Activated T-helper 2 cell treated with anti-CD3 and anti-CD28 coated beads, Interferon-gamma antibody, Interleukin-2, Interleukin-4, amounts not matched to agents 10 μg/mL and 5 μg/mL and 100 μg/mL, durations not matched to agents 14 hours and 24 hours and 36 hours (primary cell): ENCODE results near the gene PTPRC. TPM values are rescaled to one million over a fixed set of nuclear protein-coding genes. Genes with fewer than 3 reads are reported as not detected.

Source experiments
- DNase-seq: peaks from one replicate; pipeline ENCODE4 v3.0.0; 2021; ENCODE audit warnings: low spot score
- H3K27ac Mint-ChIP-seq: one replicate; pipeline ENCODE4 v1.8.0; 2021; ENCODE audit warnings: mixed read lengths
- H3K27me3 Mint-ChIP-seq: one replicate; pipeline ENCODE4 v1.8.0; 2021; ENCODE audit warnings: low read depth, mixed read lengths
- H3K36me3 Mint-ChIP-seq: one replicate; pipeline ENCODE4 v1.8.0; 2021; ENCODE audit warnings: low read depth, mixed read lengths
- H3K4me1 Mint-ChIP-seq: one replicate; pipeline ENCODE4 v1.8.0; 2021; ENCODE audit warnings: low read depth, mixed read lengths
- H3K4me3 Mint-ChIP-seq: one replicate; pipeline ENCODE4 v1.8.0; 2021; ENCODE audit warnings: low read depth, mild to moderate bottlenecking, moderate library complexity, mixed read lengths
- H3K9me3 Mint-ChIP-seq: one replicate; pipeline ENCODE4 v1.8.0; 2021; ENCODE audit warnings: mixed read lengths
- intact Hi-C: fragments of 100-400 bp; cut with micrococcal nuclease; formaldehyde crosslinking; loops from one replicate; pipeline ENCODE4 v1.15.1; 2023
- total RNA-seq: library from RNA; stranded (reverse); gene quantifications from 2 replicates; pipeline ENCODE4 v1.2.3, GENCODE V29; 2022

PTPRC gene
- total RNA-seq, 1 donor from 2014 or later: 321 TPM

DNA sequence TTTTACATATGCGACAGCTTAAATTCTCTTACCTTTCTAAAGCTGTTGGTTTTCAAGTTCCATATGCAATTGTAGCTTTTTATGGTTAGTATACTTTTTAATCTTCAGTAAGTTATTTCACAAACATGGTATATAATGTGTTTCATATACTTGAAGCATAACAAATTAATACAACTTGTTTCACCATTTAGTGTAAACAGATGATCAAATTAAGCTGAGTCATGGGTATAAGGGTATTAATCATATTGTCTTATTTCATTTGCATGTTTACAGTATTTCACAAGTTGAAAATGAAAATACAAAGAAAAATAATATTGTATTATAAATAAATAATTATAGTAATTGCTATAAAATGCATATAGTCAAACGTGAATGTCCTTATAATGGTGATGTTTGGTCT lies 92.1 kb downstream of the PTPRC start:
- peaks cover 42% of the 10 kb centered on the region for H3K4me1 Mint-ChIP-seq
- peaks cover 79% of the 10 kb centered on the region for H3K36me3 Mint-ChIP-seq
- intact Hi-C loops: loop anchor here (5.0 kb wide), 2 partner anchors 191 to 209 kb away; no protein-coding TSS in a partner anchor
- H3K9me3 Mint-ChIP-seq: peaks cover 4% of the 10 kb centered on the region
- H3K27ac Mint-ChIP-seq: peak overlapping the region; percentile 70
- no peaks in the 10 kb centered on the region for H3K27me3 Mint-ChIP-seq
- no peak for DNase-seq
- no peak overlapping the region for H3K4me3 Mint-ChIP-seq

DNA sequence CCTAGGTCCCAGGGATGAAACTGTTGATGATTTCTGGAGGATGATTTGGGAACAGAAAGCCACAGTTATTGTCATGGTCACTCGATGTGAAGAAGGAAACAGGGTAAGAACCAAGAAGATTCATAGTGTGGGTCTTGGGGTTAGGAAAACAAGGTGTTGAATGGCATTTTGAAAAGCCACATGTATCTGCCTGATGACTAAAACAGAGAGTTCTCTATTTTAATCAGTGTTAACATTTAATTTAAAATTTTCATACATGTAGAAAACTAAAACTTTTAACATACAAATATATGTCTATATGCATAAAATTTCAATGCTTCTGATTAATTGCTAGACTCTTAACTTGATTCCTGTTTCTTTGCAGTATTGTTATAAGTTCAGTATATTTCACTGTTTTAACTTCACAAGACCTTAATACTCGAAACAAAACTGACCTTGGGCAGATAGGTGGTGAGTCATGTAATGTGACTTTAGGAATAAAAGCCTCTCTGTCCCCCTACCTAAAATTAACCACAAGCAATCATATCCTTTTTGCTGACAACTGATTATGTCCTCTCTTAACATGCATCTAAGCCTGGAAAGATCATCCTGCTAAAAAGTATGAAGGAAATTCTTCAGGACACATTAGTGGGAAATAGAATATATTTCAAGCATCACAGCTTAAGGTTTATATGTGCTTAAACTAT lies 95.6 kb downstream of the PTPRC start:
- peaks cover 31% of the 10 kb centered on the region for H3K9me3 Mint-ChIP-seq
- intact Hi-C loops: loop anchor here (1.0 to 5.0 kb wide), 6 partner anchors 52 to 492 kb away; no protein-coding TSS in a partner anchor
- H3K27me3 Mint-ChIP-seq: no peaks in the 10 kb centered on the region

DNA sequence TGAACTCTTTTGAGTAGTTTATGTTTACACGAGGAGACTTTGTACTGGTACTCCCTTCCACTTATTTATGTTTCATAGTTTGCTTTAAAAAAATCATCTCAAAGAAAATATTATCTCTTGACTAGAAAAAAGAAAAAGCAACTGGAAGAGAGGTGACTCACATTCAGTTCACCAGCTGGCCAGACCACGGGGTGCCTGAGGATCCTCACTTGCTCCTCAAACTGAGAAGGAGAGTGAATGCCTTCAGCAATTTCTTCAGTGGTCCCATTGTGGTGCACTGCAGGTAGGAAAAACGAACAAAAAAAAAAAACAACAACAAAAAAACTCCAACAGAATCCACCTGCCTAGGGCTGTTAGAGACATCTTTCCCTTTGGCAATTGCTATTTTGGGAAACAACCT lies 102.9 kb downstream of the PTPRC start:
- Mint-ChIP-seq H3K36me3 (peaks cover 66% of the 10 kb centered on the region), H3K4me3 (no peak overlapping the region), H3K9me3 (peaks cover 20% of the 10 kb centered on the region), H3K27ac (no peak overlapping the region), H3K27me3 (no peaks in the 10 kb centered on the region), H3K4me1 (peaks cover 39% of the 10 kb centered on the region)
- intact Hi-C loops: no loop called here
- no peak for DNase-seq

More for the DNA sequence above, 95.6 kb downstream of the PTPRC start:
- Mint-ChIP-seq H3K27ac (peak overlapping the region; percentile 73), H3K4me1 (peaks cover 62% of the 10 kb centered on the region), H3K4me3 (no peak overlapping the region), H3K36me3 (peaks cover 88% of the 10 kb centered on the region)
- no peak for DNase-seq

DNA sequence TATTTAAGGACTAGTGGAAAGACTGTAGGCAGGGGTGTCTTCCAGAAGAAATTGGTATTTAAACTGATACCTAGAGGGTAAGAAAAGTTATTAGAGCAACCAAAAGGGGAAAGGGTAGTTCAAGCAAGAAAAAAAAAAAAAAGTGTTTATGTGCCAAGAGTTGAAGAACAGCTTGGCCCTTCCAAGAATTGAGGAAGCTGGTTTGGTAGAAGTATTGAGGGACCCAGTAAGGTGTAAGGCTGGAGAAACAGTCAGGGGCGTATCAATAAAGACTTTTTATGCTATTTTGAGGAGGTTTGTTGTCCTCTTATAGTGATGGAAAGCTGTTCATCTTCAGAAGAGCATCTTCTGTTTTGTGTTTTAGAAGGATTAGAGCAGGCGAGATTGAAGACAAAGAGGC lies 108.3 kb downstream of the PTPRC start:
- Mint-ChIP-seq H3K27me3 (no peaks in the 10 kb centered on the region), H3K9me3 (no peaks in the 10 kb centered on the region), H3K36me3 (peaks cover 42% of the 10 kb centered on the region), H3K4me1 (peaks cover 8% of the 10 kb centered on the region), H3K27ac (no peak overlapping the region), H3K4me3 (no peak overlapping the region)
- intact Hi-C loops: no loop called here
- no peak for DNase-seq

DNA sequence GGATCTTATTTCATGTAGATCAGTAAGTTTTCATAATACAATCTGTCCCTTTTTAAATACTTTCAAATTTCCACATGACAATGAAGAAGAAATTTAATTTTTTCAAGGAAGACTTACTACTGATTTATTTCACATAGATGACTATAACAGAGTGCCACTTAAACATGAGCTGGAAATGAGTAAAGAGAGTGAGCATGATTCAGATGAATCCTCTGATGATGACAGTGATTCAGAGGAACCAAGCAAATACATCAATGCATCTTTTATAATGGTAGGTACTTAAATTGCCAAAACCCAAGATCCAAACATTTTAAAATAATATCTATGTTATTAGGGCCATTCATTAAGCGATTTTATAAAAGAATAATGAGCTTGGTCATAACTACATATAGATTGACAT lies 110.4 kb downstream of the PTPRC start:
- no peak for DNase-seq
- Mint-ChIP-seq H3K4me1 (peaks cover 4% of the 10 kb centered on the region), H3K27me3 (no peaks in the 10 kb centered on the region), H3K36me3 (peaks cover 40% of the 10 kb centered on the region), H3K4me3 (no peak overlapping the region), H3K9me3 (no peaks in the 10 kb centered on the region), H3K27ac (no peak overlapping the region)
- intact Hi-C loops: no loop called here

DNA sequence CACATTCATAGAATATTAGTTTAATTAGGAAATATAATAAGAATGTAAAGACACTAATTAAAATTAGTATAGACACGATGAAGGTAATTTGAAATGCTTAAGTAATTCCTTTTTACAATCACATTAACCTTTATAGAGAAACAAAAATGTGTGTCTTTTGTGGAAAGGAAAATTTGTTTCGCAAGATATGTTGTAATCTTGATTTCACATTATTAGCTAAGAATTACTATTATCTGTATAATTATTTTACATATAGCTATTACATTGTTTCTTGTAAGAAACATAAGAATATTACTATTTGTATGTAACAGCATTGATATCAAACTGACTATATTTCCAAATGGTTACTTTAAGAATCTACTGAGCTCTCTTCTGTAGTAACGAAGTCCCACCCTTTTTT lies 111.2 kb downstream of the PTPRC start:
- Mint-ChIP-seq H3K9me3 (no peaks in the 10 kb centered on the region), H3K4me3 (no peak overlapping the region), H3K4me1 (peaks cover 4% of the 10 kb centered on the region), H3K27ac (no peak overlapping the region), H3K36me3 (peaks cover 48% of the 10 kb centered on the region), H3K27me3 (no peaks in the 10 kb centered on the region)
- DNase-seq: no peak
- intact Hi-C loops: no loop called here

DNA sequence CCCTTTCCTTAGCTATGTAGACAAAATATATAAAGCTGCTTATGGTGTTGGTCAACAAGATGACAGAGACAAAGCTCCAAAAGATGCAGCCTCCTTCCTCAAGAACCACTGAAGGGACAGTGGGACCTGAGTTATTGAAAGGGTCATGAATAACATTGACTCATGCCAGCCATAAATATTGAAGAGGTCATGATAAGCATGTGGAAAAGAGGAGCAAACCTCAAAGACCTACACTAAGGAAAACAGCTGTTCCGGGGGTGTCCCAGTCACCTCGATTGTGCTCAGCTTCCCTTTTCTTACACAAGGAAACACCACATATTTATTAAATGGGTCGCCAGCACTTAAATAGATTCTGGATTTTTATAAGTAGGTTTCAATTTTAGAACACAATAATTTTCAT lies 112.9 kb downstream of the PTPRC start:
- H3K36me3 Mint-ChIP-seq: peaks cover 63% of the 10 kb centered on the region
- no peaks in the 10 kb centered on the region for H3K27me3 Mint-ChIP-seq
- H3K9me3 Mint-ChIP-seq: no peaks in the 10 kb centered on the region
- DNase-seq: no peak
- peaks cover 4% of the 10 kb centered on the region for H3K4me1 Mint-ChIP-seq
- H3K4me3 Mint-ChIP-seq: no peak overlapping the region
- intact Hi-C loops: no loop called here
- no peak overlapping the region for H3K27ac Mint-ChIP-seq

DNA sequence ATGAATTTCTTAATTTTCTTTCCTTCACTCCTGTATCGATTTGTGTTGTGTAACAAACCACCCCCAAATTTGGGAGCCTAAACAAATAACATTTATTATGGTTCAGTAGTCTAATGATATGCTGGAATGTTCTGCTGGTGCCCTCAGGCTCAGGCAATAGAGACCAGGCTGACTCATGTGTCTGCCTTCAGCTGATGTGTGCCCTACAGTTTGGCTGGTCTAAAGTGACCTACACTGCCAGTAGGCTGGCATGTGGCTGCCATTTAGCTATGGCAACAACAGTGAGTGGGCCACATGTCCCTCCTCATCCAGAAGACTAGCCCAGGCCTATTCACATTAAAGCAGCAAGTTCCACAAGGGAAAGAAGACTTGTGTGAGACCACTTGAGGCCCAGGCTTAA lies 115.8 kb downstream of the PTPRC start:
- peak overlapping the region; percentile 11 for H3K27ac Mint-ChIP-seq
- no peaks in the 10 kb centered on the region for H3K27me3 Mint-ChIP-seq
- peaks cover 2% of the 10 kb centered on the region for H3K4me1 Mint-ChIP-seq
- no peak overlapping the region for H3K4me3 Mint-ChIP-seq
- intact Hi-C loops: no loop called here
- no peak for DNase-seq
- H3K36me3 Mint-ChIP-seq: peaks cover 56% of the 10 kb centered on the region
- no peaks in the 10 kb centered on the region for H3K9me3 Mint-ChIP-seq

DNA sequence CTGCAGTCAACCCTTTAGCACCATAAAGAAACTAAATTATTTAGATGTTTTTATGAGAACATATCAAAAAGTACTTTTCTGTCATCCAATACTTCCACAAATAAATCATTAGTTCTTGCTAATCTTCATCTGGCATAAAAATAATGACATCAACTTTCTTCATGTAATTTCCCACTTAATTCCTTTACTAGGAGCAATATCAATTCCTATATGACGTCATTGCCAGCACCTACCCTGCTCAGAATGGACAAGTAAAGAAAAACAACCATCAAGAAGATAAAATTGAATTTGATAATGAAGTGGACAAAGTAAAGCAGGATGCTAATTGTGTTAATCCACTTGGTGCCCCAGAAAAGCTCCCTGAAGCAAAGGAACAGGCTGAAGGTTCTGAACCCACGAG lies 116.9 kb downstream of the PTPRC start:
- H3K27ac Mint-ChIP-seq: no peak overlapping the region
- no peaks in the 10 kb centered on the region for H3K27me3 Mint-ChIP-seq
- no peak overlapping the region for H3K4me3 Mint-ChIP-seq
- peaks cover 61% of the 10 kb centered on the region for H3K36me3 Mint-ChIP-seq
- peaks cover 2% of the 10 kb centered on the region for H3K4me1 Mint-ChIP-seq
- intact Hi-C loops: no loop called here
- H3K9me3 Mint-ChIP-seq: no peaks in the 10 kb centered on the region
- no peak for DNase-seq

DNA sequence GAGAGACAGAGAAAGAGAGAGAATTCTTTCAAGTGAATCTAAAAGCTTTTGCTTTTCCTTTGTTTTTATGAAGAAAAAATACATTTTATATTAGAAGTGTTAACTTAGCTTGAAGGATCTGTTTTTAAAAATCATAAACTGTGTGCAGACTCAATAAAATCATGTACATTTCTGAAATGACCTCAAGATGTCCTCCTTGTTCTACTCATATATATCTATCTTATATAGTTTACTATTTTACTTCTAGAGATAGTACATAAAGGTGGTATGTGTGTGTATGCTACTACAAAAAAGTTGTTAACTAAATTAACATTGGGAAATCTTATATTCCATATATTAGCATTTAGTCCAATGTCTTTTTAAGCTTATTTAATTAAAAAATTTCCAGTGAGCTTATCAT lies 117.6 kb downstream of the PTPRC start:
- DNase-seq: no peak
- Mint-ChIP-seq H3K9me3 (no peaks in the 10 kb centered on the region), H3K36me3 (peaks cover 54% of the 10 kb centered on the region), H3K27me3 (no peaks in the 10 kb centered on the region), H3K27ac (no peak overlapping the region), H3K4me3 (no peak overlapping the region), H3K4me1 (peaks cover 5% of the 10 kb centered on the region)
- intact Hi-C loops: no loop called here

DNA sequence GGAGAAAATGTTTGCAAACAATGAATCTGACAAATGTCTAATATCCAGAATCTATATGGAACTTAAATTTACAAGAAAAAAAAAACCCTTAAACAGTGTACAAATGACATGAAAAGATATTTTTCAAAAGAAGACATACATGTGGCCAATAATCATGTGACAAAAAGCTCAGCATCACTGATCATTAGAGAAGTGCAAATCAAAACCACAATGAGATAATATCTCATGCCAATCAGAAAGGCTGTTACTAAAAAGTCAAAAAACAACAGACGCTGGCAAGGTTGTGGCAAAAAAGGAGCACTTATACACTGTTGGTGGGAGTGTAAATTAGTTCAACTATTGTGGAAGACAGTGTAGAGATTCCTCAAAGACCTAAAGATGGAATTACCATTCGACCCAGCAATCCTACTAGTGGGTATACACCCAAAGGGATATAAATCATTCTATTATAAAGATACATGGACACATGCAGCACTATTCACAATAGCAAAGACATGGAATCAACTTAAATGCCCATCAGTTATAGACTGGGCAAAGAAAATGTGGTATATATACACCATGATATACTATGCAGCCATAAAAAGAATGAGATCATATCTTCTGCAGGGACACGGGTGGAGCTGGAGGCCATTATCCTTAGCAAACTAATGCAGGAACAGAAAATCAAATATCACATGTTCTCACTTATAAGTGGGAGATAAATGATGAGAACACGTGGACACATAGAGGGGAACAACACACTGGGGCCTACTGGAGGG lies 123.2 kb downstream of the PTPRC start:
- Mint-ChIP-seq H3K9me3 (no peaks in the 10 kb centered on the region), H3K4me3 (no peak overlapping the region), H3K27me3 (no peaks in the 10 kb centered on the region), H3K27ac (peak overlapping the region; percentile 43), H3K4me1 (peaks cover 23% of the 10 kb centered on the region), H3K36me3 (peaks cover 14% of the 10 kb centered on the region)
- no peak for DNase-seq
- intact Hi-C loops: no loop called here

DNA sequence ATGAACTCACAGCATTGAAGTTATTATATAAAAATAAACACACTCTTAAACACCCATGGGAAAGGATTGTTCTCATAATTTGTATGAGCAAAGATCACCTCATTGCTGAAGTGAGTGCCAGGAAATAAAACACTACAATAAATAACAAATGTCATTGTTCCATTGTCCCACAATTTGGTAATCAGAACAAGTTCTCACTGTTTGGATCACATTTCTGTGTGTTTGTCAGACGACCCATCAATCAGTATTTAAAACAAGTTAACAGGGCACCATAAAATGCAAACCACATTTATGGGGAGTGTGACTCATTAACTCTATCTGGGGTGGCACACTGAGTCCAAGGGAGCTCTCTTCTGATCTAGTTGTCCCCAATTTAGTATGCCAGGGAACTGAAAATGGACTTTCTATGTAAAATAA lies 124.5 kb downstream of the PTPRC start:
- H3K9me3 Mint-ChIP-seq: no peaks in the 10 kb centered on the region
- no peaks in the 10 kb centered on the region for H3K27me3 Mint-ChIP-seq
- no peak overlapping the region for H3K4me3 Mint-ChIP-seq
- intact Hi-C loops: no loop called here
- H3K27ac Mint-ChIP-seq: no peak overlapping the region
- peaks cover 23% of the 10 kb centered on the region for H3K4me1 Mint-ChIP-seq
- H3K36me3 Mint-ChIP-seq: peaks cover 10% of the 10 kb centered on the region
- no peak for DNase-seq

DNA sequence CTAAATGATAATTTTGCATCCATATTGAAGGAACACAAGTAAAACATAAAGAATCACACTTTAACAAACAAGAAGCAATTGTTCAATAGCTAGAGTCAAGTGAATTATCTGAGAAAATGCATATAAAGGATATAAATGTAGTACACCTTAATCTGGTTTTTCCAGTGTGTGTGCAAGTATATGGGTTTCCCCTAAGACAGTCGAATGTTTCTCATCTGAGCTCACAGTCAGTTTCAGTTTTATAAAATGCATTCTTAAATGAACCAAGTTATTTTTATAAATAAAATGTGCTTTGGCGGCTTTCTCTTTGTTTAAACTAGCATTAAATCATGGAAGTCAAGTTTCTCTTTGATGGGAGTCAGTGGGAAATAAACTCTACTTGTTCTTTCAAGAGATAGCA lies 125.9 kb downstream of the PTPRC start:
- Mint-ChIP-seq H3K36me3 (peaks cover 10% of the 10 kb centered on the region), H3K4me3 (no peak overlapping the region), H3K27me3 (peaks cover 6% of the 10 kb centered on the region), H3K4me1 (peaks cover 23% of the 10 kb centered on the region), H3K9me3 (no peaks in the 10 kb centered on the region), H3K27ac (no peak overlapping the region)
- no peak for DNase-seq
- intact Hi-C loops: no loop called here
